ENCODE results near the gene BEST3.

GRCh38 chr12:69703146-69703642 is 4.1 kb upstream of the BEST3 start:
- TF ChIP-seq CTCF (conservative IDR thresholded peaks at IDR 0.05 in 1 of 2, IDR thresholded peaks at IDR 0.05 in 1 of 2; ENCODE audit: low read depth in 1 of 2, low read length in 2 of 2) = no peak
- TF ChIP-seq EZH2 (IDR thresholded peaks at IDR 0.05; ENCODE audit: low read length, missing control alignments) = no peak

Data from fibroblast of lung (primary cell).